K562 (cell line): ENCODE data around the gene ASPHD1. TPM values are rescaled to one million over a fixed set of nuclear protein-coding genes. Genes with fewer than 3 reads are reported as not detected.
A peak's percentile ranks its signal among the peaks of the same experiment; 100 is the strongest.

ENCODE experiments used
- CHD2 ChIP-seq: IDR thresholded peaks from 2 replicates; pipeline ENCODE4 v1.6.1; 2011; ENCODE audit warnings: low read depth, low read length
- CHD4 ChIP-seq: fragments of 200-600 bp; sonication (generic); IDR thresholded peaks from 3 replicates; pipeline ENCODE4 v1.6.1; 2012; ENCODE audit warnings: low read depth, mild to moderate bottlenecking, mixed read lengths, low read length, inconsistent platforms; ENCODE audit not compliant: insufficient read depth, insufficient replicate concordance, poor library complexity, severe bottlenecking
- CREB3 ChIP-seq: fragments of 450-650 bp; conservative IDR thresholded peaks from 2 replicates; pipeline ENCODE4 v1.6.1; 2016; ENCODE audit warnings: missing genetic modification characterization, low read depth, mild to moderate bottlenecking, missing compliant biosample characterization, moderate library complexity
- E2F6 ChIP-seq, 2 experiments: IDR thresholded peaks; 2 replicates each; pipeline ENCODE4 v1.6.1; 2011; ENCODE audit warnings: borderline replicate concordance in 1 of 2, control low read depth in 1 of 2, low read depth in 1 of 2, low read length in 1 of 2, mild to moderate bottlenecking in 1 of 2, mixed read lengths in 1 of 2, moderate library complexity in 1 of 2; ENCODE audit not compliant: insufficient read depth in 1 of 2, insufficient read length in 1 of 2, poor library complexity in 1 of 2, severe bottlenecking in 1 of 2; ENCODE audit errors: extremely low read depth in 1 of 2
- GMEB1 ChIP-seq: fragments of 250-450 bp; sonication (Bioruptor Pico); IDR thresholded peaks from 2 replicates; pipeline ENCODE4 v1.4.0; 2020; ENCODE audit warnings: mild to moderate bottlenecking
- HNRNPK ChIP-seq: fragments of 200-400 bp; formaldehyde crosslinking; IDR thresholded peaks from one replicate; pipeline ENCODE4 v1.6.1; 2018; ENCODE audit warnings: mild to moderate bottlenecking, low read depth, low read length; ENCODE audit not compliant: poor library complexity, severe bottlenecking
- KLF16 ChIP-seq: IDR thresholded peaks from 2 replicates; pipeline ENCODE4 v1.6.1; 2016; ENCODE audit warnings: antibody characterized with exemption
- MCM2 ChIP-seq: fragments of 450-650 bp; IDR thresholded peaks from 2 replicates; pipeline ENCODE4 v1.6.1; 2017; ENCODE audit warnings: low read depth, mild to moderate bottlenecking
- NCOA4 ChIP-seq: fragments of 450-650 bp; IDR thresholded peaks from 2 replicates; pipeline ENCODE4 v1.6.1; 2018; ENCODE audit warnings: mild to moderate bottlenecking; ENCODE audit not compliant: partially characterized antibody
- NR0B1 ChIP-seq: fragments of 450-650 bp; IDR thresholded peaks from one replicate; pipeline ENCODE4 v1.6.1; 2018; ENCODE audit warnings: mild to moderate bottlenecking, moderate library complexity; ENCODE audit not compliant: partially characterized antibody
- NR2C1 ChIP-seq, 2 experiments: fragments of 450-650 bp; IDR thresholded peaks; 2 replicates each; pipeline ENCODE4 v1.6.1; 2017; ENCODE audit warnings: mild to moderate bottlenecking in 2 of 2, antibody characterized with exemption in 1 of 2, inconsistent platforms in 1 of 2, missing compliant biosample characterization in 1 of 2, missing genetic modification characterization in 1 of 2
- PTBP1 ChIP-seq: fragments of 200-400 bp; formaldehyde crosslinking; IDR thresholded peaks from 2 replicates; pipeline ENCODE4 v1.6.1; 2017; ENCODE audit warnings: low read depth, low read length
- RCOR1 ChIP-seq, 2 experiments: IDR thresholded peaks; 2 replicates each; pipeline ENCODE4 v1.6.1; 2012; ENCODE audit warnings: low read depth in 2 of 2, low read length in 2 of 2, borderline replicate concordance in 1 of 2, improper control_type of control experiment in 1 of 2
- SPI1 ChIP-seq: IDR thresholded peaks from 2 replicates; pipeline ENCODE4 v1.6.1; 2011; ENCODE audit warnings: low read depth, low read length, control low read depth, borderline replicate concordance
- TAF7 ChIP-seq: fragments of 450-650 bp; IDR thresholded peaks from 2 replicates; pipeline ENCODE4 v1.6.1; 2016; ENCODE audit warnings: missing genetic modification characterization, missing compliant biosample characterization
- TAL1 ChIP-seq: fragments of 450-650 bp; IDR thresholded peaks from 2 replicates; pipeline ENCODE4 v1.6.1; 2016; ENCODE audit warnings: mild to moderate bottlenecking
- TCF15 ChIP-seq: fragments of 250-450 bp; sonication (Bioruptor Pico); IDR thresholded peaks from 2 replicates; pipeline ENCODE4 v1.8.0; 2022; ENCODE audit warnings: moderate library complexity, mild to moderate bottlenecking, inconsistent platforms
- ZKSCAN8 ChIP-seq: fragments of 200-800 bp; sonication (Bioruptor generic); IDR thresholded peaks from 2 replicates; pipeline ENCODE4 v1.6.1; 2016; ENCODE audit warnings: missing genetic modification characterization, missing compliant biosample characterization
- ZNF512 ChIP-seq: IDR thresholded peaks from 2 replicates; pipeline ENCODE4 v1.6.1; 2016; ENCODE audit warnings: missing genetic modification characterization, missing compliant biosample characterization
- ZNF75A ChIP-seq: fragments of 450-650 bp; formaldehyde crosslinking; IDR thresholded peaks from 2 replicates; pipeline ENCODE4 v1.4.0; 2020; ENCODE audit warnings: mild to moderate bottlenecking
- polyA plus RNA-seq, 8 experiments: library from polyadenylated mRNA; depleted of rRNA in 4 of 8; stranded (reverse) in 5 of 8; unstranded in 3 of 8; fragments of >200 nt; fragmentation: Nextera tagmentation in 2 of 8; fragmentation: Illumina TruSeq in 1 of 8; extraction: Ambion mirVana in 2 of 8; extraction: Trizol in 1 of 8; gene quantifications; 2 replicates each; pipeline versions ENCODE4 v1.2.1 to v1.2.3, GENCODE V29; 2011 to 2014; ENCODE audit warnings: inconsistent platforms in 1 of 8, missing spikeins in 1 of 8
- total RNA-seq, 7 experiments: library from RNA; depleted of rRNA in 6 of 7; stranded (reverse); fragments of >200 nt in 6 of 7; fragmentation: Illumina TruSeq in 2 of 7; extraction: Trizol in 2 of 7; gene quantifications; 2 replicates each; pipeline versions ENCODE4 v1.2.1 to v1.2.3, GENCODE V29; 2011 to 2021; ENCODE audit warnings: low replicate concordance in 1 of 7

The ASPHD1 gene
- total and polyA plus RNA-seq, 9 of the 15 experiments (the other 6 are each of a cell fraction or from before 2014, with no cell fraction given): 0.03 to 0.70 (median 0.24) TPM; not detected in 5

GRCh38 chr16:29899516-29900101 lies 679 bp upstream of the ASPHD1 start, which contains the start of gene SEZ6L2 (continued):
- TF ChIP-seq ZKSCAN8 (no peak), NCOA4 (no peak), GMEB1 (CRISPR knock-in tag) (no peak), TAL1 (no peak), TAF7 (tag) (no peak), KLF16 (no peak), RCOR1 (IDR thresholded peaks at IDR 0.05; ENCODE audit: borderline replicate concordance in 1 of 2, low read depth in 2 of 2, low read length in 2 of 2) (peak in 1 of 2 experiments; percentile 86; a peak in 1 of 4 replicates), CHD2 (no peak), SPI1 (peak; percentile 66), MCM2 (no peak), CHD4 (no peak), TCF15 (no peak), E2F6 (IDR thresholded peaks at IDR 0.05; ENCODE audit: borderline replicate concordance in 1 of 2, extremely low read depth in 1 of 2, insufficient read depth in 1 of 2, insufficient read length in 1 of 2, low read depth in 1 of 2, low read length in 1 of 2, poor library complexity in 1 of 2, severe bottlenecking in 1 of 2) (no peak), PTBP1 (no peak), CREB3 (tag) (0 out of 2 replicates have a peak, but pooled peaks have one; percentile 26), ZNF512 (tag) (no peak), HNRNPK (no peak), NR2C1 (IDR thresholded peaks at IDR 0.05) (no peak), NR2C1 (tag; IDR thresholded peaks at IDR 0.05) (no peak), NR0B1 (no peak), ZNF75A (CRISPR knock-in tag) (no peak)
